GM10248 (cell line): Measurements from ENCODE around the gene F10.

ENCODE experiments used
- CTCF ChIA-PET: fragments of 300-600 bp; sonication (Branson Sonifier 250); formaldehyde crosslinking; extraction: SDS; loops from one replicate; lab custom pipeline; 2021; ENCODE audit warnings: antibody characterized with exemption; lab: Yijun Ruan, JAX
- POLR2A ChIA-PET: fragments of 350-650 bp; sonication (Branson Sonifier 250); formaldehyde crosslinking; extraction: SDS; loops from one replicate; lab custom pipeline; 2020; ENCODE audit warnings: antibody characterized with exemption; lab: Yijun Ruan, JAX
- DNase-seq: peaks from one replicate; pipeline ENCODE4 v3.0.0; 2012; ENCODE audit errors: extremely low spot score
- TF ChIP-seq, protein P1 (sequence below): IDR thresholded peaks from 2 replicates; pipeline ENCODE4 v1.5.1; 2012; ENCODE audit warnings: mild to moderate bottlenecking, low read depth; ENCODE audit errors: extremely low read depth, missing control alignments, control extremely low read depth

Gene F10

DNA sequence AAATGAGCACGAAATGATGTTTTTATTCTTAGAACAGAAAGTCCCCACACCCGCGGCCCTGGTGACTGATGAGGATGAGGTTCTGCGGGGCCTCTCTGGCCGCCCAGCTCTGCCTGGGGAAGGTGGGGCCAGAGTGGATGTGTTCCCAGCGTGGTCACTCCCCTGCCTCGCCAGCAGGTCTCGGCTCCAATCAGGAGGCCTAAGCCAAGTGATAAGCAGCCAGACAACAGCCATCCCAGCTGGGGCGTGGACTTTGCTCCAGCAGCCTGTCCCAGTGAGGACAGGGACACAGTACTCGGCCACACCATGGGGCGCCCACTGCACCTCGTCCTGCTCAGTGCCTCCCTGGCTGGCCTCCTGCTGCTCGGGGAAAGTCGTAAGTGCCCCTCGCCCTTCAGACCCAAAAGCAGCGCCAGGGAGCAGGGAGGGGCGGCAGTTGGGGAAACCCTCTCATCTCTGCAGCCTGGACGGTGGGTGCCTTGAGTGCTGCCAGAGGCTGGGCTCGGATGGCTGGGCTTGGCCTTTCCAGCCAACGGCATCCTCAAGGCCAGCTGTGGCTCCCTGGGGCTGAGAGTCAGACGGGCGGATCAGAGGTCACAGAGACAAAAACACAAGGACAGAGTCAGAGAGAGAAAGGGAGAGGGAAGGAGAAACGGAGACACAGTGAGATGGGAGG is at the start of gene F10:
Gene F10 (plus strand): TSS at position 250 of the 676 bp plus-strand sequence. CDS start 57 bp downstream, at position 307.
- CTCF ChIA-PET, result no interaction called here
- DNase-seq, result no peak
- POLR2A ChIA-PET, result no interaction called here
- TF ChIP-seq, protein P1, sequence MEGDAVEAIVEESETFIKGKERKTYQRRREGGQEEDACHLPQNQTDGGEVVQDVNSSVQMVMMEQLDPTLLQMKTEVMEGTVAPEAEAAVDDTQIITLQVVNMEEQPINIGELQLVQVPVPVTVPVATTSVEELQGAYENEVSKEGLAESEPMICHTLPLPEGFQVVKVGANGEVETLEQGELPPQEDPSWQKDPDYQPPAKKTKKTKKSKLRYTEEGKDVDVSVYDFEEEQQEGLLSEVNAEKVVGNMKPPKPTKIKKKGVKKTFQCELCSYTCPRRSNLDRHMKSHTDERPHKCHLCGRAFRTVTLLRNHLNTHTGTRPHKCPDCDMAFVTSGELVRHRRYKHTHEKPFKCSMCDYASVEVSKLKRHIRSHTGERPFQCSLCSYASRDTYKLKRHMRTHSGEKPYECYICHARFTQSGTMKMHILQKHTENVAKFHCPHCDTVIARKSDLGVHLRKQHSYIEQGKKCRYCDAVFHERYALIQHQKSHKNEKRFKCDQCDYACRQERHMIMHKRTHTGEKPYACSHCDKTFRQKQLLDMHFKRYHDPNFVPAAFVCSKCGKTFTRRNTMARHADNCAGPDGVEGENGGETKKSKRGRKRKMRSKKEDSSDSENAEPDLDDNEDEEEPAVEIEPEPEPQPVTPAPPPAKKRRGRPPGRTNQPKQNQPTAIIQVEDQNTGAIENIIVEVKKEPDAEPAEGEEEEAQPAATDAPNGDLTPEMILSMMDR, result no peak

DNA sequence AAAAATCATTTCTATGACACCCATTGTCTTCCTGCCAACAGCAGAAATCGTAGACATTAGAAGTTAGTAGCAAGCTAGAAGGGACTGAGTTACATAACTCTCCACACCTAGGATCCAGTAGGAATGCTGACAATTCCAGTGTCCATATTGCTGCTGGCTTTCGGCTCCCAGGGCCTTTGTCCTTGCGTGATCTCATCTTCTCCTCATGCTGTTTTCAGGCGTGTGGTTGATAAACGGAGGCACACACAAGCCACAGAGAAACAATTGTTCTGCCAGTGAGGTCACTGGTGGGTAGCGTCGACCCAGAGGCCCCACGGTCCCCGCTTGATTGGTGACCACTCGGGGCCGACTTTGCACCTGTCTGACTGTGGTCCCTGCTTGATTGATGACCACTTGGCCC is 48.7 kb upstream of the F10 start:
- TF ChIP-seq, protein P1, result no peak
- ChIA-PET CTCF (no interaction called here), POLR2A (no interaction called here)
- DNase-seq, result no peak

DNA sequence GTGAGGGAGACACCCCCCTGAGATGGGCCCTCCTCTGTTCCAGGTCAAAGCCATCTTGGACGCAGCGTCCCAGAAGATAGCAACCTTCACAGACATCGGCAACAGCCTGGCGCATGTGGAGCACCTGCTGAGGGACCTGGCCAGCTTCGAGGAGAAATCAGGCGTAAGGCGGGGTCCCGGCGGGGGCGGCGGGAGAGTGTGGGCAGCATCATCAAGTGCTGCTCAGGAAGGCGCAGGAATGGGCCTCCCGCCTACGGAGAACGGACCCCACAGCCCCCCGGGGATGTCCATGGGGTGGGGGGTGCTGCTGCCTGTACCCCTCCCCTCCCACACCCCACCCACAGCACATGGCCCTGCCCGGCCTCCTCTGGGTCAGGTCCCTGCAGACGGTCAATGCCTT is 48.2 kb upstream of the F10 start:
- ChIA-PET CTCF (no interaction called here), POLR2A (no interaction called here)
- TF ChIP-seq, protein P1, result no peak
- no peak for DNase-seq

DNA sequence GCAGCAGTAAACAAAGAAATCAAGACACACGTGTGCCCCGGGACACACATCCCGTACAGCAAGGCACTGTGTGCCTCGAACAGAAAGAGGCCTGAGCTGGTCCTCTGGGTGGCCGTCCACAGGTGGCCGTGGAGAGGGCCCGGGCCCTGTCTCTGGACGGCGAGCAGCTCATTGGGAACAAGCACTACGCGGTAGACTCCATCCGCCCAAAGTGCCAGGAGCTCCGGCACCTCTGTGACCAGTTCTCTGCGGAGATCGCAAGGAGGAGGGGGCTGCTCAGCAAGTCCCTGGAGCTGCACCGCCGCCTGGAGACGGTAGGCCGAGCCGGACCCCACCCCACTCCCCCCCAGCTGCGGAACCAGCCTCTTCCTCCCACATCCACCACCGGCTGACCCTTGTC is 47.7 kb upstream of the F10 start:
- ChIA-PET CTCF (no interaction called here), POLR2A (no interaction called here)
- no peak for DNase-seq
- TF ChIP-seq, protein P1, result no peak

DNA sequence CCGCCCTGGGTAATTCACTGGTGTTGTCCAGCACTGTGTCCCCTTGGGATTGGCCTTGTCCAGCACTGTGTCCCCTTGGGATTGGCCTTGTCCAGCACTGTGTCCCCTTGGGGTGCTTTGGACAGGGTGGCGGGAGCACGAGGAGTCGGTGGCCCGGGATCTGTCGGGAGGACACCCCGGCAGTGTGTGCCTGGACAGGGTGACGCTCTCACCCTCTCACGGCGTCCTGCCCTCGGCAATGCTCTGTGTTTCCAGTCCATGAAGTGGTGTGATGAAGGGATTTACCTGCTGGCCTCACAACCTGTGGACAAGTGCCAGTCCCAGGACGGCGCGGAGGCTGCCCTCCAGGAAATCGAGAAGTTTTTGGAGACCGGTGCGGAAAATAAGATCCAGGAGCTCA is 46.9 kb upstream of the F10 start:
- ChIA-PET CTCF (no interaction called here), POLR2A (no interaction called here)
- TF ChIP-seq, protein P1, result no peak
- DNase-seq, result no peak

DNA sequence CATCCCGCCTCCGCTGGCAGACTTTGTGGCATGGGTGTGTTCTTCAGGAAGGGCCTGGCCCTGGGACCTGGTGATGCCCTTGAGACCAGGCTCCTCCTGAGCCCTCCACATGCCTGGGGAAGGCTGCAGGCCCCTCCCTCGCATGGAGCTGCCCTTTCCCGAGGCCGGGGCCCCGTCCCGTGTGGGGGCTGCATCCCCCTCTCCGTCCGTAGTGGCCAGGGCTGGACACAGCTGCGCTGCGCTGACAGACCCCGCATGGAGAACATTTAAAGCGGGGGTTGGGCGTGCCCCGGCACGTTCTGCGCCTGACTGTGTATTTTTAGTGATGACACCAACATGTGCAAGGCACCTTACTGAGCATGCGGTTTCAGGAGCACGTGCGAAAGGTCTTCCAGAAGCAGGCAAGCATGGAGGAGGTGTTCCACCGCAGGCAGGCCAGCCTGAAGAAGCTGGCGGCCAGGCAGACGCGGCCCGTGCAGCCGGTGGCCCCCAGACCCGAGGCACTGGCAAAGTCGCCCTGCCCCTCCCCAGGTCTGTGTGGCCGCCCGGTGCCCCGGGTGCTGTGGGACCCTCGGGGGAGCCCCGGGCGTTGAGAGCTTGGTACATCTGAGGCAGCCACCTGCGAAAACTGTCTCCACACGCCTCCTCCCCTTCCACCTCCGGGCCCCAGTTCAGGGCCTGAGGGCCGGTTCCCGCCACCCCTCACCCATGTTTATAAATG is 45.8 kb upstream of the F10 start:
- ChIA-PET POLR2A (no interaction called here), CTCF (no interaction called here)
- no peak for DNase-seq
- TF ChIP-seq, protein P1, result no peak
